C4-2B (cell line): ENCODE data around the gene NFYA.

Experiments
- CTCF ChIP-seq: fragments of 450-650 bp; conservative IDR thresholded peaks from 2 replicates; pipeline ENCODE4 v1.5.1; 2017; ENCODE audit warnings: mild to moderate bottlenecking
- ZFX ChIP-seq: fragments of 450-650 bp; IDR thresholded peaks from 2 replicates; pipeline ENCODE4 v1.6.1; 2017

DNA sequence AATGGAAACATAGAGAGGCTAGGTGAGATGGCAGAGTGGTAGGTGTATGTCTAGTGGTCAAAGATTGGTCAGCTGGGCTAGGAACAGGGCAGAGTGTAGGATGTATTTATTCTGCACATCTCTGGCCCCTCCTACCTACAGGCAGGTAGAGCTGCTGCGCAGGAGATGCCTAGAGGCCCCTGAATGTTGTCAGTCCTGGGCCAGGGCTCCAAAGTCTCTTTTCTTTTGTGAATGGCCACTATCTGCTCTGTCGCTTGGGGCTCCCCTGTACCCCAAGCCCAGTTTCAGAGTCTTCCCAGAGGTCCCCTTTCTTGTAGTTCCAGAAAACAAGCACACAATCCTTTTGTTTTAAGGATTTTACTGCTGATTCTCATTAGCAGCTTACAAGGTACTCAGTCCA lies 25.5 kb upstream of the NFYA start:
- TF ChIP-seq CTCF (no peak), ZFX (no peak)
